Heart right ventricle (tissue), 16 donors: ENCODE data around the gene ADARB2. TPM values are rescaled to one million over a fixed set of nuclear protein-coding genes. Genes with fewer than 3 reads are reported as not detected.

Source experiments
- ATAC-seq, 8 donors: fragments of 200-7000 bp; cut with Tn5 transposase; one replicate each; pipeline ENCODE4 v1.9.1; 2020; ENCODE audit warnings: mild to moderate bottlenecking in 8 of 8, moderate library complexity in 8 of 8, moderate number of reproducible peaks in 1 of 8
- DNase-seq, 2 donors: peaks; one replicate each; pipeline ENCODE4 v3.0.0-alpha.2; 2020
- H3K27ac ChIP-seq, 10 donors: fragments of 200-600 bp; sonication (generic) in 2 of 10; one replicate each; pipeline versions ENCODE4 v1.5.0 to v1.8.0; 2020 to 2022; ENCODE audit warnings: mild to moderate bottlenecking in 3 of 10
- H3K27me3 ChIP-seq, 7 donors: fragments of 200-600 bp; one replicate each; pipeline ENCODE4 v1.8.0; 2021 to 2022; ENCODE audit warnings: mild to moderate bottlenecking in 2 of 7
- H3K36me3 ChIP-seq, 9 donors: fragments of 200-600 bp; sonication (generic) in 1 of 9; one replicate each; pipeline versions ENCODE4 v1.5.0 to v1.8.0; 2020 to 2022; ENCODE audit warnings: mild to moderate bottlenecking in 2 of 9
- H3K4me1 ChIP-seq, 9 donors: fragments of 200-600 bp; sonication (generic) in 1 of 9; one replicate each; pipeline versions ENCODE4 v1.5.0 to v1.8.0; 2020 to 2022; ENCODE audit warnings: mild to moderate bottlenecking in 4 of 9
- H3K4me3 ChIP-seq, 10 donors: fragments of 200-600 bp; sonication (generic) in 2 of 10; one replicate each; pipeline versions ENCODE4 v1.5.0 to v1.8.0; 2020 to 2022; ENCODE audit warnings: mild to moderate bottlenecking in 7 of 10, moderate library complexity in 2 of 10
- H3K9me3 ChIP-seq, 11 donors: fragments of 200-600 bp in 10 of 11; sonication (generic) in 2 of 11; one replicate each; pipeline versions ENCODE4 v1.5.0 to v1.8.0; 2013 to 2022; ENCODE audit warnings: mild to moderate bottlenecking in 2 of 11, control low read depth in 1 of 11, moderate library complexity in 1 of 11
- WGBS, 2 donors: extraction: QIAGEN DNeasy Blood & Tissue Kit; methylation state at CpG; one replicate each; pipeline ENCODE4 v1.1.7; 2013; ENCODE audit warnings: inconsistent platforms in 1 of 2; 5-methylcytosine and 5-hydroxymethylcytosine counted together
- intact Hi-C, 10 donors: fragments of 100-400 bp; cut with DNase I; formaldehyde crosslinking; loops; one replicate each; pipeline versions ENCODE4 v1.11.1 to v1.14.2; 2022
- polyA plus RNA-seq, 2 donors: library from polyadenylated mRNA; stranded (reverse); fragments of 200-250 nt; gene quantifications; one replicate each; pipeline ENCODE4 v1.2.3, GENCODE V29; 2013
- total RNA-seq, 10 donors: library from RNA; stranded (reverse); fragmentation: NEBNext Ultra II Directional in 3 of 10; extraction: Animal tissue kit (Norgen Biotek cat#: 25700) in 3 of 10; gene quantifications; one replicate each; pipeline versions ENCODE4 v1.2.1 to v1.2.4, GENCODE V29; 2021 to 2023
- TF ChIP-seq, protein P1 (sequence below), 9 donors: fragments of 200-600 bp; sonication (generic) in 2 of 9; IDR thresholded peaks; one replicate each; pipeline versions ENCODE4 v1.5.0 to v1.8.0; 2021 to 2022; ENCODE audit warnings: antibody characterized with exemption in 9 of 9, mild to moderate bottlenecking in 5 of 9, moderate library complexity in 1 of 9
- donor health status: Arrhythmogenic right ventricular cardiomyopathy.
- donor health status: ischemic (EF 13 %, LVEDD 7.1; RV severe dilation, severe dysfunction).
- donor health status: healthy with polysubstance abuse.
- donor health status: DM: no; HTN: yes; CAD: no.
- donor health status: DM: no; HTN: no; CAD: no.
- donor health status: ischemic (EF 25% LVEDD 6.9; RV normal size, moderate dysfunction).
- donor health status: ischemic (EF 25% LVEDD 5.7; RV mildly dilated, moderate dysfunction).
- donor health status: healthy.
- donor health status: DM: yes; HTN: yes; CAD: no.
- donor health status: Ischemic cardiomyopathy.
- donor health status: ischemic (EF 35%, LVEDD 5.7; RV mildly dilated, moderate dysfunction).
- donor health status: nonischemic (EF 11% LVEDD 7.7; RV severe dilation, severe dysfunction).
- donor health status: DM: yes; HTN: yes; CAD: no.
- donor health status: PGD.
- donor health status: ischemic (EF 29% LVEDD 5.4; RV normal size, mild dysfunction).
- donor health status: nonischemic (EF 23%, LVEDD 6.1; RV moderate dilation, normal function).

ADARB2 gene
- total and polyA plus RNA-seq, 12 donors: 0.08 to 0.47 (median 0.17) TPM; not detected in 2

DNA sequence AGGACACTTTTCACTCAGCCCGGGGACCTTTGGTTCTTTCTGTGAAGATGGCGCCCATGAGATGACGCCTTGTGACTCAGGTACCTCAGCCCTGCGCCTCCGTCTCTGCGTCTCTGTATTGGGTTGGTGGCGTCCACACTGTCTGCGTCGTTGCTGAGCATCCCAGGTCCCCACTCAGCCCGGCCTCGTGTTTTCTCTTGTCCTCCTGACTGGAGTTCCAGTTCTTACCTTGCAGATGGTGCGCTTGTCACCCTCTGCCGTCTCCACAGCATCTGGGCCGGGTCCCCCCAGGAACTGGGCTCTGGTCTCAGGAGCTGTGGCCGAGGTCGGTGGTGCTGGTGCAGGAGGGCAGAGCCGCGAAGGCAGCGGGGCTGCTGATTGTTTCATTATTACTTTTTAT lies 530.7 kb downstream of the ADARB2 start:
- 91 to 95% methylated on average over 19 of the region's 19 CpGs for WGBS, 2 donors
- no peak overlapping the region for H3K4me3 ChIP-seq
- intact Hi-C loops: no loop called here
- no peak for ATAC-seq
- H3K27ac ChIP-seq: no peak overlapping the region
- DNase-seq: no peak
- TF ChIP-seq, protein P1, sequence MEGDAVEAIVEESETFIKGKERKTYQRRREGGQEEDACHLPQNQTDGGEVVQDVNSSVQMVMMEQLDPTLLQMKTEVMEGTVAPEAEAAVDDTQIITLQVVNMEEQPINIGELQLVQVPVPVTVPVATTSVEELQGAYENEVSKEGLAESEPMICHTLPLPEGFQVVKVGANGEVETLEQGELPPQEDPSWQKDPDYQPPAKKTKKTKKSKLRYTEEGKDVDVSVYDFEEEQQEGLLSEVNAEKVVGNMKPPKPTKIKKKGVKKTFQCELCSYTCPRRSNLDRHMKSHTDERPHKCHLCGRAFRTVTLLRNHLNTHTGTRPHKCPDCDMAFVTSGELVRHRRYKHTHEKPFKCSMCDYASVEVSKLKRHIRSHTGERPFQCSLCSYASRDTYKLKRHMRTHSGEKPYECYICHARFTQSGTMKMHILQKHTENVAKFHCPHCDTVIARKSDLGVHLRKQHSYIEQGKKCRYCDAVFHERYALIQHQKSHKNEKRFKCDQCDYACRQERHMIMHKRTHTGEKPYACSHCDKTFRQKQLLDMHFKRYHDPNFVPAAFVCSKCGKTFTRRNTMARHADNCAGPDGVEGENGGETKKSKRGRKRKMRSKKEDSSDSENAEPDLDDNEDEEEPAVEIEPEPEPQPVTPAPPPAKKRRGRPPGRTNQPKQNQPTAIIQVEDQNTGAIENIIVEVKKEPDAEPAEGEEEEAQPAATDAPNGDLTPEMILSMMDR (IDR thresholded peaks at IDR 0.05): no peak
- no peaks in the 10 kb centered on the region for H3K4me1 ChIP-seq
- no peaks in the 10 kb centered on the region for H3K9me3 ChIP-seq
- no peaks in the 10 kb centered on the region for H3K36me3 ChIP-seq
- peaks cover 0 to 9% (median 0%) of the 10 kb centered on the region in 7 donors for H3K27me3 ChIP-seq

DNA sequence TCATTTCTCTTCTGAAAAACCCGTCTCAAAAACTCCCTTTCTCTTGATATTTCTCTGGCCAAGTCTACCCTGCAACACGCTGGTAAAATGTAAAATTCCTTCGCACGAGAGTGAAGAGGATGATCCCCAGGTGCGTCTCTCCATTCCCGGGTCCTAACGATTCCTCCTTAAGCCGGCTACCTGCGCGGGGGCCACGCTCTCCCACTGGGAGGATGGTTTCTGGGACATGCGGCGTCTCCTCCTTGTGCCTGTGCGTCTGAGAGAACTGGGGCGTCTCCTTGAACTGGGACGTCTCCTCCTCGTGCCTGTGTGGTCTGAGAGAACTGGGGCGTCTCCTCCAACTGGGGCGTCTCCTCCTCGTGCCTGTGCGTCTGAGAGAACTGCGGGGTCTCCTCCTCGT lies 531.2 kb downstream of the ADARB2 start:
- Histone ChIP-seq H3K36me3 (no peaks in the 10 kb centered on the region), H3K9me3 (no peaks in the 10 kb centered on the region), H3K27me3 (peaks cover 0 to 9% (median 0%) of the 10 kb centered on the region in 7 donors), H3K4me3 (no peak overlapping the region), H3K4me1 (no peaks in the 10 kb centered on the region), H3K27ac (no peak overlapping the region)
- intact Hi-C loops: no loop called here
- DNase-seq: no peak
- 87% methylated on average over 23 of the region's 23 CpGs for WGBS, 2 donors
- no peak for ATAC-seq
- TF ChIP-seq, protein P1 (IDR thresholded peaks at IDR 0.05): no peak

DNA sequence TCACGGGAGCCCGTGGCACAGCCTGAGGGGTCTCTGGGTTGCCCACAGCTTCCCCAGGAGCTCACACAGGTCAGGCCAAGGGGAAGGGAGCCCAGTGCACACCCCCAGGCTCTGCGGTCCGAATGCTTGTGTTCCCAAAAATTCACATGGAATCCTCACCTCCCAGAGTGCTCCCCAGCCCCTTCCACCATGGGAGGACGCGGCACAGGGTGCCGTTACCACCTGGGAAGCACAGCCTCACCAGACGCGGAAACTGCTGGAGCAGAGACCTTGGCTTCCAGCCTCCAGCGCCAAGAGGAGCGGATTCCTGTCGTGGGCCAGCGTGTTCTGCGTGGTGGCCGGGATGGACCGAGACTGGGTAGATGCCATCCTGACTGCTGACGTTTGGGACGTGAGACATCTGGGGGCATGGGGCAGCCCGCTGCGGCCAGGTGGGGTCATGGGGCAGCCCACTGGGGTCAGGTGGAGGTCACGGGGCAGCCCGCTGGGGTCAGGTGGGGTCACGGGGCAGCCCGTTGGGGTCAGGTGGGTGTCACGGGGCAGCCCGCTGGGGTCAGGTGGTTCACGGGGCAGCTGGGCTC lies 531.8 kb downstream of the ADARB2 start:
- TF ChIP-seq, protein P1 (IDR thresholded peaks at IDR 0.05): no peak
- H3K4me3 ChIP-seq: no peak overlapping the region
- DNase-seq (no peak), ATAC-seq (no peak)
- no peaks in the 10 kb centered on the region for H3K4me1 ChIP-seq
- H3K9me3 ChIP-seq: no peaks in the 10 kb centered on the region
- intact Hi-C loops: no loop called here
- no peak overlapping the region for H3K27ac ChIP-seq
- 92 to 93% methylated on average over 27 of the region's 27 CpGs for WGBS, 2 donors
- peaks cover 0 to 6% (median 0%) of the 10 kb centered on the region in 7 donors for H3K27me3 ChIP-seq
- no peaks in the 10 kb centered on the region for H3K36me3 ChIP-seq

DNA sequence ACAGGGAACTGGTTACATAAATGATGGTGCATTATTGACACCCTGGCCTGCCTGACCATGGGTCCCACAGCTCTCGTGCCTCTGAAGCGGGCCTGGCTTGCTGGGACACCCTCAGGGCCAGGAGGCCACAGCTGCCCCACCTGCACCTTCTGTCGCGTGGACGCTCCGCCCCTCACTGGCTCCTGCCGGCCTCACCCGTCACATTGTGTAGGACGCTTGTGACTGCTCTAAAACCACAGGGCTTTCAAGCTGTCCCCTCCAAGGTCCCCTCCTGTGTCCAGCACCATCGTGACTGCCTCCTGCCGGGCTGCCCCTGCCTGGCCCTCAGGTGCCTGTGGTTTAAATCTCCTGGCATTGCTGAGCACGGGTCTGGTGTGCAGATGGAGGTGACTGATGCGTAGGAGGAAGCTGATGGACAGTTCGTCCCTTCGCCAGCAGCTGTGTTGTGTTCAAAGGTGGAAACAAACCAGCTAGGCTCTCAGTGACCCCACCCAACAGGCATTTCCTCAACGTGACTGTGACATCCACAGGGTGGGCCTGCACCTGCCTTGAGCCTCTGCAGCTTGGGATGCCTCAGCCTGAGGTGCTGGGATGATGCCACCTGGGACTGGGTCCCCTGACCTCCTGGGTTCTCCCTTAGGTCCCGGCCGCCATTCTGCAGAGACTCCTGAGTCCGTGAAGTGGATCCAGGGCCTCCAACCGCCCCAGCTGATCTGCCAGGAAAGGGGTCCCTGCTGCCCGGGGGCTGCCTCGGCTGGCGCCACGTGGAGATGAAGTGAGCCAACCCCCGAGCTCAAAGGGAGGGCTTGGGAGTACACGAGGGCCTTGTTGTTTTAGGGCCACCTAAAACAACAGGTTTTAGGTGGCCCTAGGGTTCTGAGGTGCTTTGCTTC lies 532.6 kb downstream of the ADARB2 start:
- no peak overlapping the region for H3K27ac ChIP-seq
- intact Hi-C loops: no loop called here
- H3K4me3 ChIP-seq: no peak overlapping the region
- no peaks in the 10 kb centered on the region for H3K9me3 ChIP-seq
- DNase-seq (no peak), ATAC-seq (no peak)
- TF ChIP-seq, protein P1 (IDR thresholded peaks at IDR 0.05): no peak
- no peaks in the 10 kb centered on the region for H3K4me1 ChIP-seq
- 78 to 81% methylated on average over 26 of the region's 26 CpGs for WGBS, 2 donors
- no peaks in the 10 kb centered on the region for H3K36me3 ChIP-seq
- H3K27me3 ChIP-seq: peaks cover 0 to 12% (median 6%) of the 10 kb centered on the region in 7 donors
